Caco-2 (cell line): ENCODE measurements around the gene GNAS-AS1. TPM values are rescaled to one million over a fixed set of nuclear protein-coding genes. Genes with fewer than 3 reads are reported as not detected.

Source experiments
- BruUV-seq: library from RNA; stranded (reverse); fragments of 400-500 nt; replicated peaks from 2 replicates; lab custom pipeline; 2021; lab: Mats Ljungman, UMichigan
- CTCF ChIA-PET: fragments of 300-600 bp; sonication (Branson Sonifier 250); formaldehyde crosslinking; loops from one replicate; lab custom pipeline; 2022; ENCODE audit warnings: antibody characterized with exemption; lab: Charles Lee
- POLR2A ChIA-PET: fragments of 300-600 bp; sonication (Branson Sonifier 250); formaldehyde crosslinking; loops from one replicate; lab custom pipeline; 2022; ENCODE audit warnings: antibody characterized with exemption; lab: Charles Lee
- DNase-seq, 2 experiments: peaks; one replicate each; pipeline versions ENCODE4 v3.0.0 to v3.0.0-alpha.2; 2020 to 2022
- H3K27me3 ChIP-seq: replicated peaks from 2 replicates; pipeline ENCODE4 v1.6.0; 2011; ENCODE audit warnings: low read length; ENCODE audit not compliant: control insufficient read depth, insufficient read depth
- H3K36me3 ChIP-seq: 2 replicates; pipeline ENCODE4 v1.5.1; 2011; ENCODE audit warnings: low read length; ENCODE audit not compliant: control insufficient read depth, insufficient read depth
- H3K4me1 ChIP-seq: fragments of 250-450 bp; sonication (Bioruptor Pico); 2 replicates; pipeline ENCODE4 v1.5.1; 2020; ENCODE audit warnings: mild to moderate bottlenecking
- H3K4me3 ChIP-seq: 2 replicates; pipeline ENCODE4 v1.5.1; 2011; ENCODE audit warnings: low read depth, mild to moderate bottlenecking, control low read depth, low read length
- H3K9me3 ChIP-seq: fragments of 250-450 bp; sonication (Bioruptor Pico); 2 replicates; pipeline ENCODE4 v1.5.1; 2020; ENCODE audit warnings: mild to moderate bottlenecking, moderate library complexity
- H3K27ac Mint-ChIP-seq: one replicate; pipeline ENCODE4 v1.8.0; 2022; ENCODE audit warnings: mixed read lengths; ENCODE audit not compliant: unreplicated experiment
- H3K27me3 Mint-ChIP-seq: one replicate; pipeline ENCODE4 v1.8.0; 2022; ENCODE audit warnings: mixed read lengths; ENCODE audit not compliant: insufficient read depth, unreplicated experiment
- H3K36me3 Mint-ChIP-seq: one replicate; pipeline ENCODE4 v1.8.0; 2022; ENCODE audit warnings: mild to moderate bottlenecking, mixed read lengths; ENCODE audit not compliant: insufficient read depth, unreplicated experiment
- H3K4me1 Mint-ChIP-seq: one replicate; pipeline ENCODE4 v1.8.0; 2022; ENCODE audit warnings: low read depth, mixed read lengths; ENCODE audit not compliant: unreplicated experiment
- H3K4me3 Mint-ChIP-seq: one replicate; pipeline ENCODE4 v1.8.0; 2022; ENCODE audit warnings: mild to moderate bottlenecking, moderate library complexity, mixed read lengths; ENCODE audit not compliant: unreplicated experiment
- H3K9me3 Mint-ChIP-seq: one replicate; pipeline ENCODE4 v1.8.0; 2022; ENCODE audit warnings: mixed read lengths; ENCODE audit not compliant: unreplicated experiment
- intact Hi-C: fragments of 100-400 bp; cut with micrococcal nuclease; formaldehyde crosslinking; loops from one replicate; pipeline ENCODE4 v1.10.0; 2022; ENCODE audit not compliant: unreplicated experiment
- total RNA-seq: library from RNA; stranded (reverse); gene quantifications from 2 replicates; pipeline ENCODE4 v1.2.3, GENCODE V29; 2022
- TF ChIP-seq, protein P1 (sequence below), 2 experiments: fragments of 200-600 bp in 1 of 2; IDR thresholded peaks; 1 replicate in 1 of 2; 2 replicates in 1 of 2; pipeline versions ENCODE4 v1.5.1 to v1.8.0; 2011 to 2022; ENCODE audit warnings: antibody characterized with exemption in 1 of 2, control low read depth in 1 of 2, inconsistent platforms in 1 of 2, low read depth in 1 of 2, low read length in 1 of 2, mild to moderate bottlenecking in 1 of 2, moderate library complexity in 1 of 2; ENCODE audit not compliant: insufficient read depth in 1 of 2, severe bottlenecking in 1 of 2, unreplicated experiment in 1 of 2

Gene GNAS-AS1
- total RNA-seq, 1 experiment from 2014 or later: 5.1 TPM

DNA sequence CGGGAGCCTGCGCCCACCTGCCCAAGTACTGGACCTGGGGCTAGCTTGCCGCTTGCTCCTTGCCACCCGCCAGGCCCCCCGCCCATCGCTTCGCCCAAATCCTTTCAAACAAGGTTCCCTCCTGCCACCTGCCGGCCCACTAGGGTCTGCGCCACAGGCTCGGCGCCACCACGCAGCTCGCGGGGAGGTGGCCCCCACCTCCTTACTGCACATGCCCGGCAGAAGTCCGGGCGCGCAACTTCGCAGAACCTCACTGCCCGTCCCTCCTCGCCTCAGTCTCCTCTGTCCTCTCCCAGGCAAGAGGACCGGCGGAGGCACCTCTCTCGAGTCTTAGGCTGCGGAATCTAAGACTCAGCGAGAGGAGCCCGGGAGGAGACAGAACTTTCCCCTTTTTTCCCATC lies 11.2 kb downstream of the GNAS-AS1 start:
- CTCF ChIA-PET: interaction anchor here (0.5 to 2.2 kb wide), 11 partner anchors 10 to 631 kb away, joined by 3 to 32 read pairs (median 4); partner anchors contain the start of gene STX16
- peak overlapping the region; percentile 26 for H3K4me3 ChIP-seq
- peak; percentile 85 to 86 for DNase-seq

GRCh38 chr20:58838174-58838573 lies 12.5 kb downstream of the GNAS-AS1 start:
- DNase-seq: no peak
- BruUV-seq: no TSS peak
- Histone ChIP-seq H3K4me1 (no peaks in the 10 kb centered on the region), H3K36me3 (no peaks in the 10 kb centered on the region), H3K27me3 (no peaks in the 10 kb centered on the region; the same call in none of the 2 replicates), H3K9me3 (no peaks in the 10 kb centered on the region), H3K4me3 (no peak overlapping the region)
- Mint-ChIP-seq H3K9me3 (no peaks in the 10 kb centered on the region), H3K27ac (no peak overlapping the region), H3K4me1 (no peaks in the 10 kb centered on the region), H3K4me3 (no peak overlapping the region), H3K36me3 (no peaks in the 10 kb centered on the region), H3K27me3 (peaks cover 38% of the 10 kb centered on the region)
- CTCF ChIA-PET: interaction anchor here (0.6 to 2.2 kb wide), 3 partner anchors 9 to 679 kb away, joined by 3 to 32 read pairs (median 4); partner anchors contain the start of gene STX16
- TF ChIP-seq, protein P1, sequence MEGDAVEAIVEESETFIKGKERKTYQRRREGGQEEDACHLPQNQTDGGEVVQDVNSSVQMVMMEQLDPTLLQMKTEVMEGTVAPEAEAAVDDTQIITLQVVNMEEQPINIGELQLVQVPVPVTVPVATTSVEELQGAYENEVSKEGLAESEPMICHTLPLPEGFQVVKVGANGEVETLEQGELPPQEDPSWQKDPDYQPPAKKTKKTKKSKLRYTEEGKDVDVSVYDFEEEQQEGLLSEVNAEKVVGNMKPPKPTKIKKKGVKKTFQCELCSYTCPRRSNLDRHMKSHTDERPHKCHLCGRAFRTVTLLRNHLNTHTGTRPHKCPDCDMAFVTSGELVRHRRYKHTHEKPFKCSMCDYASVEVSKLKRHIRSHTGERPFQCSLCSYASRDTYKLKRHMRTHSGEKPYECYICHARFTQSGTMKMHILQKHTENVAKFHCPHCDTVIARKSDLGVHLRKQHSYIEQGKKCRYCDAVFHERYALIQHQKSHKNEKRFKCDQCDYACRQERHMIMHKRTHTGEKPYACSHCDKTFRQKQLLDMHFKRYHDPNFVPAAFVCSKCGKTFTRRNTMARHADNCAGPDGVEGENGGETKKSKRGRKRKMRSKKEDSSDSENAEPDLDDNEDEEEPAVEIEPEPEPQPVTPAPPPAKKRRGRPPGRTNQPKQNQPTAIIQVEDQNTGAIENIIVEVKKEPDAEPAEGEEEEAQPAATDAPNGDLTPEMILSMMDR (IDR thresholded peaks at IDR 0.05; ENCODE audit: insufficient read depth in 1 of 2, low read depth in 1 of 2, low read length in 1 of 2, severe bottlenecking in 1 of 2, unreplicated experiment in 1 of 2): no peak
- POLR2A ChIA-PET: interaction anchor here (0.6 kb wide), 1 partner anchor 26 kb away, joined by 7 read pairs; no protein-coding TSS in a partner anchor
- intact Hi-C loops: loop anchor here (2.0 to 10.0 kb wide), 2 partner anchors 187 to 363 kb away; partner anchors contain the start of gene STX16

More for the DNA sequence above, 11.2 kb downstream of the GNAS-AS1 start:
- POLR2A ChIA-PET: no interaction called here
- H3K36me3 ChIP-seq: no peaks in the 10 kb centered on the region
- no peaks in the 10 kb centered on the region for H3K9me3 ChIP-seq
- H3K4me1 Mint-ChIP-seq: no peaks in the 10 kb centered on the region
- H3K27me3 ChIP-seq: no peaks in the 10 kb centered on the region; the same call in none of the 2 replicates
- H3K4me1 ChIP-seq: no peaks in the 10 kb centered on the region
- no peak overlapping the region for H3K27ac Mint-ChIP-seq
- H3K27me3 Mint-ChIP-seq: peaks cover 39% of the 10 kb centered on the region
- H3K36me3 Mint-ChIP-seq: no peaks in the 10 kb centered on the region
- no peaks in the 10 kb centered on the region for H3K9me3 Mint-ChIP-seq
- TF ChIP-seq, protein P1 (IDR thresholded peaks at IDR 0.05; ENCODE audit: insufficient read depth in 1 of 2, low read depth in 1 of 2, low read length in 1 of 2, severe bottlenecking in 1 of 2, unreplicated experiment in 1 of 2): peak; percentile 94 to 97
- BruUV-seq: no TSS peak
- H3K4me3 Mint-ChIP-seq: peak overlapping the region; percentile 69
- intact Hi-C loops: loop anchor here (1.0 to 10.0 kb wide), 3 partner anchors 189 to 602 kb away; partner anchors contain the start of gene STX16

DNA sequence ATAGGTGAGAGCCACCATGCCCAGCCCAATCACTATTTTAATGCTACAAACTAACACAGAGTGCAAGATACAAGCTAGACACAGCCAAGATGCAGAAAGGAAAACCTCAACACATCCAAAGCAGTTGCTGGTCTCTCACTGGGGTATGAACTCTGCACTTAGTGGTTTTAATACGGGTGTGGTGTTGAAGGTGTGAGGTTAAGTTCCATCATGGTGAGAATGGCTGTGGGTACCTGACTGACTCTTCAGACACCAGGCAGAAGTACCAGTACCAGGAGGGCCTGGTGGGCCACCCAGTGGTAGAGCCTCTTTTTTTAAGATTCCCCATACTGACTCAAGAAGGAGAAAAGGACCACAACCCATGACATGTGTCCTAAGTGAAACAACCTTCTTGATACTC lies 13.0 kb downstream of the GNAS-AS1 start:
- Histone ChIP-seq H3K9me3 (no peaks in the 10 kb centered on the region), H3K4me3 (no peak overlapping the region), H3K4me1 (no peaks in the 10 kb centered on the region), H3K36me3 (no peaks in the 10 kb centered on the region), H3K27me3 (no peaks in the 10 kb centered on the region; the same call in none of the 2 replicates)
- no peaks in the 10 kb centered on the region for H3K4me1 Mint-ChIP-seq
- ChIA-PET POLR2A (no interaction called here), CTCF (interaction anchor here (0.9 to 2.2 kb wide), 3 partner anchors 8 to 187 kb away, joined by 3 to 32 read pairs (median 4); partner anchors contain the start of gene STX16)
- TF ChIP-seq, protein P1 (IDR thresholded peaks at IDR 0.05; ENCODE audit: insufficient read depth in 1 of 2, low read depth in 1 of 2, low read length in 1 of 2, severe bottlenecking in 1 of 2, unreplicated experiment in 1 of 2): no peak
- no TSS peak for BruUV-seq
- H3K9me3 Mint-ChIP-seq: no peaks in the 10 kb centered on the region
- H3K27me3 Mint-ChIP-seq: peaks cover 42% of the 10 kb centered on the region
- DNase-seq: no peak
- intact Hi-C loops: loop anchor here (2.0 to 10.0 kb wide), 2 partner anchors 187 to 363 kb away; partner anchors contain the start of gene STX16
- no peaks in the 10 kb centered on the region for H3K36me3 Mint-ChIP-seq
- no peak overlapping the region for H3K4me3 Mint-ChIP-seq
- no peak overlapping the region for H3K27ac Mint-ChIP-seq
